Gastroesophageal sphincter (tissue), 3 donors: ENCODE results near the gene IPO11.

ENCODE experiments used
- CTCF ChIP-seq, 4 experiments: fragments of 200-600 bp in 2 of 4; fragments of 450-650 bp in 2 of 4; sonication (generic) in 1 of 4; IDR thresholded peaks; one replicate each; pipeline ENCODE4 v1.5.1; 2017 to 2019; ENCODE audit warnings: antibody characterized with exemption in 4 of 4, mild to moderate bottlenecking in 2 of 4, moderate library complexity in 2 of 4
- POLR2A ChIP-seq, 2 donors: fragments of 450-650 bp; IDR thresholded peaks; one replicate each; pipeline ENCODE4 v1.6.1; 2017; ENCODE audit warnings: antibody characterized with exemption in 2 of 2, mild to moderate bottlenecking in 2 of 2, moderate library complexity in 1 of 2
- POLR2AphosphoS5 ChIP-seq: sonication (generic); formaldehyde crosslinking; IDR thresholded peaks from one replicate; pipeline ENCODE4 v1.6.1; 2017; ENCODE audit warnings: antibody characterized with exemption

GRCh38 chr5:62650197-62650596 lies 237.6 kb downstream of the IPO11 start:
- TF ChIP-seq POLR2AphosphoS5 (no peak), CTCF (IDR thresholded peaks at IDR 0.05) (no peak), POLR2A (IDR thresholded peaks at IDR 0.05) (no peak)
